Glomerular visceral epithelial cell (primary cell): ENCODE results near the gene MTFR1L.

Experiments
- DNase-seq: peaks from one replicate; pipeline ENCODE4 v3.0.0-alpha.2; 2016; ENCODE audit errors: extremely low spot score

Gene MTFR1L

GRCh38 chr1:25790472-25790871 is 29.3 kb upstream of the MTFR1L start:
- no peak for DNase-seq

DNA sequence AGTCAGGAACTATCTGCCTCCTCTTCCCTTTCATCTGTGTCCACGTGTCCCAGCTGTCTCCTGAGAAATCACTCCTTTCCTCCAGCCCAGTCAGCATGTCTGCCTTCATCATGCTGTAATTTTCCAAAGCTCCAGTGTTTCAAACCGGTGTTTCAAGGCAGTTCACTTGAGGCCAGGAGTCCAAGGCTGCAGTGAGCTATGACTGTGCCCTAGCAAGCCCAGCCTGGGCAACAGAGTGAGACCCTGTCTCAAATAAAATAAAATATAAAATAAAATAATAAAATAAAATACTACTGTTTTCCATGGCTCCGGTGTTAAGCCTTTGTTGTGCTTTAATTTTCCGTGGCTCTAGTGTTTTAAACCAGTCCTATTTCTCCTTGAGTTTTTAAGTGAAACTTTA is 27.6 kb upstream of the MTFR1L start:
- DNase-seq = no peak

GRCh38 chr1:25793585-25794170 is 26.1 kb upstream of the MTFR1L start:
- DNase-seq = no peak

GRCh38 chr1:25794325-25794724 is 25.4 kb upstream of the MTFR1L start:
- peak; percentile 31 for DNase-seq

- DNase-seq = no peak
Measured at GRCh38 chr1:25795211-25795610, 24.5 kb upstream of the MTFR1L start.

DNA sequence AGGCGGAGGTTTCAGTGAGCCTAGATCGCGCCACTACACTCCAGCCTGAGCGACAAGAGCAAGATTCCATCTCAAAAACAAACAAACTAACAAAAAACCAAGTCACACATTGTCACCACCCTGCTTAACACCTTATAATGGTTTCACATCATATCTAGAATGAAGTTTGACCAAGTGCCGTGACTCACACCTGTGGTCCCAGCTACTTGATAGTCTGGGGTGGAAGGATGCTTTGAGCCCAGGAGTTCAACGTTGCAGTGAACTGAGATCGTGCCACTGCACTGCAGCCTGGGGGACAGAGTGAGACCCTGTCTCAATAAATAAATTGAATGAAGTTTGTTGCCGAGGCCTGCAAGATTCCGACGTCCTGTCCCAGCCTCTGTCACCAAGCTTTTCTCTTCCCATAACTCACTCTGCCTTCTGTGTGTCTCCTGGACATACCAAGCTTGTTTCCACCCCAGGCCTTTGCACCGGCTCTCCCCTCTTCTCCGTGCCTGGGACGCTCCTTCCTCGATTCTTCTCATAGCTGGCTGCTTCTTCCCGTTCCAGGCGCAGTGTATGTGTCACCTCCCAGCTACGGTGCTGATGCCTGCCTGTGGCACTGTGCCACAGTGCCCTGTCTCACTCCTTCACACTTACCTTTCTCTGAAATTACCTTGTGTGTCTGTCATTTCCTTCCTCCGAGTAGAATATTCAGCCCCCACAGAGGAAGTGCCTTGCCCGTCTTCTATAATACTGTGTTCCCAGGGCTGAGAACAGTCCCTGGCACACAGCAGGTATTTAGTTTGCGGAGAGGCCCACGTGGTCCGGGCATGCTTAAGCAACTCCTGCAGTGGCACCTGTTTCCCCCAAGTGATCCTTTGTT is 23.6 kb upstream of the MTFR1L start:
- no peak for DNase-seq

DNA sequence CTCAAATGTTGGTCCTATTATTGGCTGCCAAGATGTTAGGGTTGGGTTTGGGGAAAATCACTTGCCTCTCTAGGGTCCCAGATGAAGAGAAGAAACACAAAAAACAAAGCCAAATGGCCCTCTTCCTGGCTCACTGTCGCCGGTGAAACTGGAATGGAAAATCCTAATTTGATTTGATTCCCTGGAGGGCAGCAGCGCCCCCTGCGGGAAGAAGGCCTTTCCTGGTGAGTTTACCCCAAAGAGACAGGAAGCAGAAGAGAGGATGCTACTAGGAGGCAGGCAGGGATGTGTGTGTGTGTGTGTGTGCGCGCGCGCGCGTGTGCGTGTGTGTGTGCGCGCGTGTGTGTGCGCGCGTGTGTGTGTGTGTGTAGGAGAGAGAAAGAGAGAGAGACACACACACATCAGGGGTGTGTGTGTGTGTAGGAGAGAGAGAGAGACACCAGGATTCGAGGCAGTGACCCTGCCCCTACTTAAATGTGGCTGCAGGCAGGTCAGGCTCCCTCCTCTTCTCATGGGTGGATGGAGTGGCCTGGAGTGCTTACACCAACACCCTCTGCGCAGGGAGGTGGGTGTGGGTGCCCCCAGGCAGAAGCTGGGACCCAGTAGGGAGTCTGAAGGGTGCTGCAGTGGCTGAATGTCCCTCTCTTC is 22.8 kb upstream of the MTFR1L start:
- DNase-seq = peak; percentile 76

- DNase-seq = no peak
Measured at GRCh38 chr1:25797939-25798338, 21.8 kb upstream of the MTFR1L start.

GRCh38 chr1:25798666-25799351 is 20.9 kb upstream of the MTFR1L start:
- DNase-seq = no peak

DNA sequence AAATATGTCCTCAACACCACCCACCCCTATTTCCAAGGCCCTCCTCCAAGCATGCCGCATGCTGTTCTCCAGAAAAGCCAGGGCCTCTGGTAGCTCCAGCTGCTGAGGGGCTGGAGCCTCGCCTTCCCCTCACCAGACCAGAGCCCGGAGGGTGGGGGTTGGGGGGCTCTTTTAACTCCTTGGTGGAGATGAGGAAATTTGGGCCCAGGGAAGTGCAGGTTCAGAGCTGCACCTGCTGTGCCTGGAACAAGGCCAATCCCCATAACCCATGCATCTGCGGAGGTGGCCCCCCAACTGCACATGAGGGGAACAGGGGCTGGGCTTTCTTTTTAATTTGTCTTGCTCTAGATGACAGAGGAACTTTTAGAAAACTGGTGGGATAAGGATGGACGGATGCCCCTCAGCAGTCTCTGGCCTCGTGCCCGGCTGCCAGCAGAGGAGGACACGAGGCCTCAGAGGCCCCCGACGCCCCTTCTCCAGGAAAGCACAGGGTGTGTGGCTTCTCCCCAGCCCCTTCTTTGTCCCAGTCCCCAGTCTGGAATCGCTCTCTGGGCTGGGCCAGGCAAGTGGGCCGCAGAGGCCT is 20.3 kb upstream of the MTFR1L start:
- no peak for DNase-seq

DNA sequence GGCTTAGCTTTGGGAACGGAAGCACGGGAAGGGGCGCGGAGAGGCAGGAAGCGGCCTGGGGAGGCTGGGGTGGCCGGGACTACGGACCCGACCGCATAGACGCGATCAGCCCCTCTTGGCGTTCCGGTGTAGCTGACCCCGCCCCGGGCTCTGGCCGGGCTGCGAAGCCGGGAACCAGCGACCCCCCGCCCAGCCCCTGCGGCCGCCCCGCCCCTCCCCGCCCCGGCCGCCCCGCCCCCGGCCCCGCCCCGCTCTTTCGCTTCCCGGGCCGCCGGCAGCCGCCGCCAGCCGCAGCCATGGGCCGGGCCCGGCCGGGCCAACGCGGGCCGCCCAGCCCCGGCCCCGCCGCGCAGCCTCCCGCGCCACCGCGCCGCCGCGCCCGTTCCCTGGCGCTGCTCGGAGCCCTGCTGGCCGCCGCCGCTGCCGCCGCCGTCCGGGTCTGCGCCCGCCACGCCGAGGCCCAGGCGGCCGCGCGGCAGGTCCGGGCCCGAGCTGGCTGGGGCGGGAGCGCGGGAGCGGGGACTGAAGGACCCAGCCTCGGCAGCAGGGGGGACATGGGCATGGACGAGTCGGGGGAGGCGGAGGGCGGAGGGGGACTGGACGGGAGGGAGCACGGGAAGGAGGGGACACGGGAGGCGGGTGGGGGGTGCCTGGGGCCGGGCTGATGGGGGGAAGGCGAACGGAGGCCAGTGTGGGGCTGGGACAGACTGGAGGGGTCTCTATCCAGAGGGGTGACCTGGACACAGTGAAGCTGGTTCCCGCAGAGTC is 19.6 kb upstream of the MTFR1L start, which contains the start of gene SELENON:
Gene SELENON (plus strand): TSS at position 259 of the 768 bp plus-strand sequence. CDS start 38 bp downstream, at position 297.
- DNase-seq = peak; percentile 58

- DNase-seq = no peak
Measured at GRCh38 chr1:25800703-25801377, 18.9 kb upstream of the MTFR1L start.

DNA sequence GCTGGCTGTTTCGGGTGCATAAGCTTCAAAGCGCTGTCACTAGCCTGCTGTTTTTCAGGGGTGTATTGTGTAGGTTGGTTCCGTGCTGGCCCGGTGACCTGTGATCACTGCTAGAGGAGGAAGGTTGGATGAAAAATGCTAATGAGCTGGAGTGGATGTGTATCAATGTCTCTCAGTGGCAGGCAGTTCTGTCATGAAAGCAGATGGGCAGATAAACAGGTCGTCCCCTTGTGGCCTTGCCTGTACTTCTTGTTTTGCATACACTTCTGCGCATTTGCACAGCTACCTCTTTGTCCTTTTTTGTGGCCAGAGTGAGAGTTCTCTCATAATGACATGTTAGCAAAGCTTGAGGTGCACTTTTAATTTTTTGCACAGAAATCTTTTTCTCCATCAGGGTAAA is 16.8 kb upstream of the MTFR1L start:
- no peak for DNase-seq

DNA sequence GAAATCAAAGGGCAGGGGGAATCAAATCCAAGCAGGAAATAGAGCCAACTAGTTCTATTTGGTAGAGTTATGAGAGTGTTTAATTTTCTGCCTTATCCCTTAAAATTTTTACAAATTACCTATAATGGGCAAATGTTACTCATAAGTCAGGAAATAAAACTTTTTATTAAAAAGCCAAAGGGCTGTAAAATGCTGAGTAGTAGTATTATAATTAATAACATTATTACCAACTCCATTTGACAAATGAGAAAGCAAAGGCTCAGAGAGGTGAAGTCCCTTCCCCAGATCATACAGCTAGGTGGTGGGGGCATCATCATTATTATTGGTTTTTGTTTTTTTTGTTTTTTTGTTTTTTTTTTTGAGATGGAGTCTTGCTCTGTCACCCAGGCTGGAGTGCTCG is 16.4 kb upstream of the MTFR1L start:
- no peak for DNase-seq

GRCh38 chr1:25804244-25804963 is 15.3 kb upstream of the MTFR1L start:
- DNase-seq = no peak

- no peak for DNase-seq
Measured at GRCh38 chr1:25804964-25805862, 14.5 kb upstream of the MTFR1L start.

DNA sequence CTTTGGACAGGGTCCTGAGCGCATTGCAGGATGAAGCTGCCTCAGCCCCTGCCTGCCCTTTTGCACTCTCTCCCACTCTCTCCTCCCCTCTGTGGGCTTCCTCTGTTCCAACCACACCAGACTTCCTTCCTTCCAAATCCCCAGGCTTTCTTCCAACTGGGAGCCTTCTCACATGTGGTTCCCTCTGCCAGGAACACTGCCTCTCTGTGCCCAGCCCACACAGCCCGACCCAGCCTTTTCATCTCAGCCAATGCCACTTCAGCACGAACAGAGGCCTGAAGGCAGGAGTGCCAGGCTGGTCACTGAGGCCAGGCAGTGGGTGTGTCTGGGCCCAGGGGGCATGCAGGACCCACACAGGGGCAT is 13.9 kb upstream of the MTFR1L start:
- DNase-seq = no peak

GRCh38 chr1:25806418-25806817 is 13.3 kb upstream of the MTFR1L start:
- no peak for DNase-seq
